ENCODE data around the gene BCL7A.

BCL7A gene

GRCh38 chr12:122080149-122081082 is 58.7 kb downstream of the BCL7A start:
- DNase-seq: peak; percentile 94

GRCh38 chr12:122081083-122081696 is 59.5 kb downstream of the BCL7A start:
- peak; percentile 63 for DNase-seq

- DNase-seq: peak; percentile 92
These were observed 60.1 kb downstream of the BCL7A start for GRCh38 chr12:122081697-122082221.

- DNase-seq: peak; percentile 88
These were observed 61.1 kb downstream of the BCL7A start for GRCh38 chr12:122082621-122083356.

- DNase-seq: peak; percentile 61
These were observed 63.2 kb downstream of the BCL7A start for GRCh38 chr12:122084857-122085405.

GRCh38 chr12:122085591-122085990 is 63.9 kb downstream of the BCL7A start:
- DNase-seq: peak; percentile 67

GRCh38 chr12:122086116-122086515 is 64.4 kb downstream of the BCL7A start:
- DNase-seq: no peak

- DNase-seq: no peak
These were observed 65.1 kb downstream of the BCL7A start for GRCh38 chr12:122086641-122087285.

GRCh38 chr12:122087431-122088178 is 65.9 kb downstream of the BCL7A start:
- peak; percentile 69 for DNase-seq

- no peak for DNase-seq
These were observed 66.6 kb downstream of the BCL7A start for GRCh38 chr12:122088179-122088810.

- DNase-seq: peak; percentile 47
These were observed 67.4 kb downstream of the BCL7A start for GRCh38 chr12:122089077-122089476.

GRCh38 chr12:122090759-122091515 is 69.3 kb downstream of the BCL7A start:
- DNase-seq: peak; percentile 42

GRCh38 chr12:122093098-122093883 is 71.6 kb downstream of the BCL7A start:
- no peak for DNase-seq

- no peak for DNase-seq
These were observed 72.6 kb downstream of the BCL7A start for GRCh38 chr12:122094137-122094734.

- DNase-seq: peak; percentile 63
These were observed 73.3 kb downstream of the BCL7A start for GRCh38 chr12:122094735-122095631.

- DNase-seq: no peak
These were observed 74.3 kb downstream of the BCL7A start for GRCh38 chr12:122096014-122096413.

- no peak for DNase-seq
These were observed 75.0 kb downstream of the BCL7A start for GRCh38 chr12:122096591-122097149.

- DNase-seq: no peak
These were observed 75.9 kb downstream of the BCL7A start for GRCh38 chr12:122097584-122097926.

Measured in hematopoietic multipotent progenitor cell treated with erythropoietin and hydrocortisone succinate and interleukin-3 and kit ligand, for 4 days (in vitro differentiated cells).